Body of pancreas (tissue), 4 donors: ENCODE data around the gene NF1.

Source experiments
- CTCF ChIP-seq, 7 experiments: fragments of 450-650 bp in 4 of 7; fragments of 200-600 bp in 3 of 7; sonication (generic) in 3 of 7; IDR thresholded peaks; one replicate each; pipeline ENCODE4 v1.5.1; 2016 to 2019; ENCODE audit warnings: antibody characterized with exemption in 7 of 7
- POLR2A ChIP-seq, 3 donors: fragments of 450-650 bp; IDR thresholded peaks; one replicate each; pipeline ENCODE4 v1.6.1; 2016; ENCODE audit warnings: antibody characterized with exemption in 3 of 3, mild to moderate bottlenecking in 2 of 3

GRCh38 chr17:31095236-31096105, 694 bp downstream of the NF1 start:
- TF ChIP-seq POLR2A (IDR thresholded peaks at IDR 0.05) = no peak
- TF ChIP-seq CTCF (IDR thresholded peaks at IDR 0.05) = no peak
